ENCODE measurements around the gene ACP2. TPM values are rescaled to one million over a fixed set of nuclear protein-coding genes. Genes with fewer than 3 reads are reported as not detected.

The ACP2 gene
- total RNA-seq, 1 experiment from 2014 or later = 18.7 TPM

GRCh38 chr11:47251751-47252150 lies 3.1 kb upstream of the ACP2 start (continued):
- TF ChIP-seq AR (CRISPR knock-in tag; IDR thresholded peaks at IDR 0.05) = no peak
- TF ChIP-seq, protein P1, sequence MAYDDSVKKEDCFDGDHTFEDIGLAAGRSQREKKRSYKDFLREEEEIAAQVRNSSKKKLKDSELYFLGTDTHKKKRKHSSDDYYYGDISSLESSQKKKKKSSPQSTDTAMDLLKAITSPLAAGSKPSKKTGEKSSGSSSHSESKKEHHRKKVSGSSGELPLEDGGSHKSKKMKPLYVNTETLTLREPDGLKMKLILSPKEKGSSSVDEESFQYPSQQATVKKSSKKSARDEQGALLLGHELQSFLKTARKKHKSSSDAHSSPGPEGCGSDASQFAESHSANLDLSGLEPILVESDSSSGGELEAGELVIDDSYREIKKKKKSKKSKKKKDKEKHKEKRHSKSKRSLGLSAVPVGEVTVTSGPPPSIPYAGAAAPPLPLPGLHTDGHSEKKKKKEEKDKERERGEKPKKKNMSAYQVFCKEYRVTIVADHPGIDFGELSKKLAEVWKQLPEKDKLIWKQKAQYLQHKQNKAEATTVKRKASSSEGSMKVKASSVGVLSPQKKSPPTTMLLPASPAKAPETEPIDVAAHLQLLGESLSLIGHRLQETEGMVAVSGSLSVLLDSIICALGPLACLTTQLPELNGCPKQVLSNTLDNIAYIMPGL (CRISPR knock-in tag; IDR thresholded peaks at IDR 0.05) = no peak

GRCh38 chr11:47249378-47249715 lies 733 bp upstream of the ACP2 start:
- TF ChIP-seq NR3C1 (CRISPR knock-in tag; conservative IDR thresholded peaks at IDR 0.05; ENCODE audit: low read depth) (no peak), TP53 (CRISPR knock-in tag; IDR thresholded peaks at IDR 0.05) (no peak), CREM (CRISPR knock-in tag; IDR thresholded peaks at IDR 0.05) (no peak), ZNF232 (CRISPR knock-in tag; IDR thresholded peaks at IDR 0.05) (no peak), E2F4 (CRISPR knock-in tag; IDR thresholded peaks at IDR 0.05; ENCODE audit: borderline replicate concordance, low read depth) (no peak), ZNF532 (CRISPR knock-in tag; IDR thresholded peaks at IDR 0.05; ENCODE audit: borderline replicate concordance) (no peak), ATF1 (CRISPR knock-in tag; IDR thresholded peaks at IDR 0.05) (no peak), GRHL2 (CRISPR knock-in tag; IDR thresholded peaks at IDR 0.05; ENCODE audit: insufficient replicate concordance, severe bottlenecking) (no peak), FOXP1 (CRISPR knock-in tag; IDR thresholded peaks at IDR 0.05; ENCODE audit: borderline replicate concordance) (no peak)
- TF ChIP-seq, protein P2, sequence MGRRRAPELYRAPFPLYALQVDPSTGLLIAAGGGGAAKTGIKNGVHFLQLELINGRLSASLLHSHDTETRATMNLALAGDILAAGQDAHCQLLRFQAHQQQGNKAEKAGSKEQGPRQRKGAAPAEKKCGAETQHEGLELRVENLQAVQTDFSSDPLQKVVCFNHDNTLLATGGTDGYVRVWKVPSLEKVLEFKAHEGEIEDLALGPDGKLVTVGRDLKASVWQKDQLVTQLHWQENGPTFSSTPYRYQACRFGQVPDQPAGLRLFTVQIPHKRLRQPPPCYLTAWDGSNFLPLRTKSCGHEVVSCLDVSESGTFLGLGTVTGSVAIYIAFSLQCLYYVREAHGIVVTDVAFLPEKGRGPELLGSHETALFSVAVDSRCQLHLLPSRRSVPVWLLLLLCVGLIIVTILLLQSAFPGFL (CRISPR knock-in tag; IDR thresholded peaks at IDR 0.05; ENCODE audit: borderline replicate concordance) = no peak
- TF ChIP-seq, protein P3, sequence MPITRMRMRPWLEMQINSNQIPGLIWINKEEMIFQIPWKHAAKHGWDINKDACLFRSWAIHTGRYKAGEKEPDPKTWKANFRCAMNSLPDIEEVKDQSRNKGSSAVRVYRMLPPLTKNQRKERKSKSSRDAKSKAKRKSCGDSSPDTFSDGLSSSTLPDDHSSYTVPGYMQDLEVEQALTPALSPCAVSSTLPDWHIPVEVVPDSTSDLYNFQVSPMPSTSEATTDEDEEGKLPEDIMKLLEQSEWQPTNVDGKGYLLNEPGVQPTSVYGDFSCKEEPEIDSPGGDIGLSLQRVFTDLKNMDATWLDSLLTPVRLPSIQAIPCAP (CRISPR knock-in tag; IDR thresholded peaks at IDR 0.05) = no peak
- ChIA-PET POLR2A (interaction anchor here (0.6 to 2.4 kb wide), 6 partner anchors 9 to 70 kb away, joined by 3 to 44 read pairs (median 12); partner anchors contain the start of genes DDB2 and NR1H3), CTCF (interaction anchor here (0.5 to 4.9 kb wide), 13 partner anchors 10 to 310 kb away, joined by 3 to 120 read pairs (median 11); partner anchors contain the start of genes DDB2 and NR1H3)
- Mint-ChIP-seq H3K4me3 (peak overlapping the region; percentile 98), H3K36me3 (peaks cover 2% of the 10 kb centered on the region; the same call in 1 of the 2 replicates), H3K4me1 (peaks cover 9% of the 10 kb centered on the region), H3K9me3 (no peaks in the 10 kb centered on the region), H3K27ac (peak overlapping the region; percentile 100), H3K27me3 (ENCODE audit: low read depth) (no peaks in the 10 kb centered on the region)
- ATAC-seq = no peak
- no peak for DNase-seq (ENCODE audit: low spot score)
